Stimulated activated CD4-positive, alpha-beta T cell treated with anti-CD3 and anti-CD28 coated beads, Interleukin-2, amount 100 ng/mL, for 48 hours (primary cell): ENCODE measurements around the gene COL13A1.

ENCODE experiments used
- DNase-seq, 2 donors: peaks; one replicate each; pipeline ENCODE4 v3.0.0-alpha.2; 2020

Gene COL13A1

GRCh38 chr10:69974551-69975155, 172.9 kb downstream of the COL13A1 start:
- no peak for DNase-seq

GRCh38 chr10:69976795-69977546, 175.3 kb downstream of the COL13A1 start:
- no peak for DNase-seq

GRCh38 chr10:69979174-69979573, 177.5 kb downstream of the COL13A1 start:
- DNase-seq = no peak

- no peak for DNase-seq
These were observed 179.0 kb downstream of the COL13A1 start for GRCh38 chr10:69980672-69981071.

- DNase-seq = no peak
These were observed 186.4 kb downstream of the COL13A1 start for GRCh38 chr10:69988094-69988493.

- no peak for DNase-seq
These were observed 189.4 kb downstream of the COL13A1 start for GRCh38 chr10:69991151-69991550.

GRCh38 chr10:69994262-69994661, 192.6 kb downstream of the COL13A1 start:
- no peak for DNase-seq

GRCh38 chr10:69996611-69997010, 194.9 kb downstream of the COL13A1 start:
- no peak for DNase-seq

- no peak for DNase-seq
These were observed 198.6 kb downstream of the COL13A1 start for GRCh38 chr10:70000262-70000661.

GRCh38 chr10:70007116-70007820, 205.6 kb downstream of the COL13A1 start:
- no peak for DNase-seq
